SU-DHL-6 (cell line): ENCODE data around the gene RUNX2.

ENCODE experiments used
- CTCF ChIP-seq: fragments of 200-600 bp; sonication (generic); IDR thresholded peaks from one replicate; pipeline ENCODE4 v1.5.1; 2017; ENCODE audit warnings: antibody characterized with exemption, mild to moderate bottlenecking, low read length, moderate library complexity; ENCODE audit not compliant: insufficient read depth, poor library complexity, severe bottlenecking
- EZH2phosphoT487 ChIP-seq: fragments of 200-600 bp; sonication (generic), shearing (Covaris generic); conservative IDR thresholded peaks from 2 replicates; pipeline ENCODE4 v1.6.1; 2018; ENCODE audit warnings: mild to moderate bottlenecking, antibody characterized with exemption, low read length, moderate library complexity, mixed read lengths

DNA sequence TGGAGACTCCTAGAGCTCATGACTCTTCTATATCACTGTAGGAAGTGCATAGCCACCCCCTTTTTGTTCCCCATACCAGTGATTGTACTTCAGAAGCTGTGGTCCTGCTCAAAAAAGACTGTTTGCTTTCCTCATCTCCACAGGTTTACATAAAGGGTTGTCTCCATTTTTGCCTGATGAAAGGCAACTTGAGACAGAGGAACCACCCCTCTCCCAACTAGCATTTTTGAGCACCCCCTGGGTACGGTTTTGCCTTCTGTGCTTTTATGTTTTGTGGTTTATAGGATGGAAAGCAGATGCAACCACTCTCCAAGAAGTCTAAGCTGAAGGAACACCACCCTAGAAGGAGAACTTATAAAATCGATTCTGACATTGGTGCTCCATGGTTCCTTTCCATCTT lies 177.3 kb downstream of the RUNX2 start:
- TF ChIP-seq CTCF (no peak), EZH2phosphoT487 (no peak)
